ENCODE data around the gene BRINP1.

The BRINP1 gene

DNA sequence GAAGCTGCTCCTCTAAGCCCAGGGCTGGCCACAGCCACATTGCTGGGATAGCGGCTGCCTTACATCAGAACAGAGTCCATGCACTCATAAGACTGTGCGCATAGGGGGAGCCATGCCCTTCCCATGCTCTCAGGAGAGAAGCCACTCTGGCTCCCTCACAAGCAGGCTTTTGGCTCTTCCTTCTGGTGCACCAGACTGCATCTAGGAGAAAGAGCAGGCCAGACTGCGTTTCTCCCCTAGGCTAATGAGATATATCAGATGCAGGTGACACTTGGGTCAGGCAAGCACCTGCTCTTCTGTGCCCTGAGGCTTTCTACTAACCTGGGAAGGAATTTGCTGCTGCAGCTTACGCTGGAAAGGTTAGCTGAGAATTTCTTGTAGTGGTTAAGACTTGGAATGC lies 43.2 kb upstream of the BRINP1 start:
- Histone ChIP-seq H3K9me2 (replicated peaks; ENCODE audit: low read depth, low read length) (no peaks in the 10 kb centered on the region), H2AFZ (ENCODE audit: low read length) (no peak overlapping the region), H3K9me3 (ENCODE audit: insufficient read depth, low read depth, low read length) (no peaks in the 10 kb centered on the region; the same call in 1 of the 2 replicates), H3F3A (ENCODE audit: low read depth) (no peaks in the 10 kb centered on the region), H3K9ac (ENCODE audit: low read depth, low read length, poor library complexity, severe bottlenecking) (no peak overlapping the region), H3K27me3 (ENCODE audit: insufficient read depth, low read length, poor library complexity, severe bottlenecking) (no peaks in the 10 kb centered on the region), H4K20me1 (ENCODE audit: insufficient read depth, low read length, poor library complexity, severe bottlenecking) (no peaks in the 10 kb centered on the region), H3K36me3 (ENCODE audit: insufficient read depth, low read length) (no peaks in the 10 kb centered on the region), H3K4me3 (ENCODE audit: low read length, poor library complexity, severe bottlenecking) (no peak overlapping the region), H3K79me2 (ENCODE audit: insufficient read depth, low read length) (no peaks in the 10 kb centered on the region), H3K4me1 (ENCODE audit: insufficient read depth, low read length, poor library complexity, severe bottlenecking) (no peaks in the 10 kb centered on the region), H3K4me2 (ENCODE audit: low read depth, low read length, poor library complexity, severe bottlenecking) (no peak overlapping the region)
- TF ChIP-seq EZH2phosphoT487 (IDR thresholded peaks at IDR 0.05; ENCODE audit: borderline replicate concordance) = no peak
- TF ChIP-seq CTCF (conservative IDR thresholded peaks at IDR 0.05; ENCODE audit: low read length) = no peak

DNA sequence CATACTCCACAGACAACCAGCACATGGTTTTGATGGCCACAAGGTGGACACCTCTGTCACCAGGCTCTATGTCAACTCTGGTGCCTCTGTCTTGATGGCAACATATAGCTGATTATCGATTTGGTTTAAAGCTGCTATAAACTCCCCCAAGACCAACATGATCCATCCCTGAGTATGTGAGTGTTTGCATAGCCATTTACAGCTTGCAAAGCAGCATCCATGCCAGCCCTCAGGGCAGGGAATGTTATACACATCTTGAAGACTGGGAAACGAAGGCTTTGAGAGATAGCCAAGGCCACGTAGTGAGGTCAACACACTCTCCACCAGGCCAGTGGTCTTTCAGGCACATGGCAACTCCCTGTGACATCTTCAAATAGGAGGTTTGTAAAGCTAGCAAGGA lies 40.3 kb upstream of the BRINP1 start:
- H3K4me2 ChIP-seq (ENCODE audit: low read depth, low read length, poor library complexity, severe bottlenecking) = no peak overlapping the region
- no peaks in the 10 kb centered on the region for H4K20me1 ChIP-seq (ENCODE audit: insufficient read depth, low read length, poor library complexity, severe bottlenecking)
- H3K9ac ChIP-seq (ENCODE audit: low read depth, low read length, poor library complexity, severe bottlenecking) = no peak overlapping the region
- no peaks in the 10 kb centered on the region for H3K9me2 ChIP-seq (replicated peaks; ENCODE audit: low read depth, low read length)
- H3K27me3 ChIP-seq (ENCODE audit: insufficient read depth, low read length, poor library complexity, severe bottlenecking) = no peaks in the 10 kb centered on the region
- no peaks in the 10 kb centered on the region for H3K36me3 ChIP-seq (ENCODE audit: insufficient read depth, low read length)
- H3K4me1 ChIP-seq (ENCODE audit: insufficient read depth, low read length, poor library complexity, severe bottlenecking) = no peaks in the 10 kb centered on the region
- H3F3A ChIP-seq (ENCODE audit: low read depth) = no peaks in the 10 kb centered on the region
- H3K79me2 ChIP-seq (ENCODE audit: insufficient read depth, low read length) = no peaks in the 10 kb centered on the region
- no peak overlapping the region for H2AFZ ChIP-seq (ENCODE audit: low read length)
- no peak overlapping the region for H3K4me3 ChIP-seq (ENCODE audit: low read length, poor library complexity, severe bottlenecking)
- no peaks in the 10 kb centered on the region; the same call in 1 of the 2 replicates for H3K9me3 ChIP-seq (ENCODE audit: insufficient read depth, low read depth, low read length)
- TF ChIP-seq EZH2phosphoT487 (IDR thresholded peaks at IDR 0.05; ENCODE audit: borderline replicate concordance) (no peak), CTCF (conservative IDR thresholded peaks at IDR 0.05; ENCODE audit: low read length) (no peak)

GRCh38 chr9:119400606-119401005 lies 31.4 kb upstream of the BRINP1 start:
- TF ChIP-seq EZH2phosphoT487 (IDR thresholded peaks at IDR 0.05; ENCODE audit: borderline replicate concordance) = no peak
- no peak for TF ChIP-seq CTCF (conservative IDR thresholded peaks at IDR 0.05; ENCODE audit: low read length)
- Histone ChIP-seq H3K4me3 (ENCODE audit: low read length, poor library complexity, severe bottlenecking) (no peak overlapping the region), H2AFZ (ENCODE audit: low read length) (no peak overlapping the region), H3K27me3 (ENCODE audit: insufficient read depth, low read length, poor library complexity, severe bottlenecking) (no peaks in the 10 kb centered on the region), H3K9me2 (replicated peaks; ENCODE audit: low read depth, low read length) (no peaks in the 10 kb centered on the region), H3K4me2 (ENCODE audit: low read depth, low read length, poor library complexity, severe bottlenecking) (no peak overlapping the region), H3F3A (ENCODE audit: low read depth) (no peaks in the 10 kb centered on the region), H3K4me1 (ENCODE audit: insufficient read depth, low read length, poor library complexity, severe bottlenecking) (no peaks in the 10 kb centered on the region), H3K9ac (ENCODE audit: low read depth, low read length, poor library complexity, severe bottlenecking) (no peak overlapping the region), H3K79me2 (ENCODE audit: insufficient read depth, low read length) (no peaks in the 10 kb centered on the region), H3K9me3 (ENCODE audit: insufficient read depth, low read depth, low read length) (no peaks in the 10 kb centered on the region), H3K36me3 (ENCODE audit: insufficient read depth, low read length) (no peaks in the 10 kb centered on the region), H4K20me1 (ENCODE audit: insufficient read depth, low read length, poor library complexity, severe bottlenecking) (no peaks in the 10 kb centered on the region)
